Caki2 (cell line): ENCODE measurements around the gene TSLP. TPM values are rescaled to one million over a fixed set of nuclear protein-coding genes. Genes with fewer than 3 reads are reported as not detected.

Source experiments
- total RNA-seq: library from RNA; depleted of rRNA; stranded (reverse); fragments of >200 nt; shearing (Covaris generic); gene quantifications from 2 replicates; pipeline ENCODE4 v1.2.3, GENCODE V29; 2014; ENCODE audit warnings: low replicate concordance; rRNA removed

TSLP gene
- total RNA-seq, 1 experiment from 2014 or later: not detected

Other genes starting within 250 kb of the TSLP start
- 29.2 and 33.2 TPM in 2 replicates for gene WDR36, start 20.6 kb downstream of the TSLP start, total RNA-seq
- gene CAMK4, start 152.7 kb downstream of the TSLP start, total RNA-seq: 2.7 and 7.1 TPM in 2 replicates